Measurements from ENCODE around the gene KAZALD1. TPM values are rescaled to one million over a fixed set of nuclear protein-coding genes. Genes with fewer than 3 reads are reported as not detected.
A peak's percentile ranks its signal among the peaks of the same experiment; 100 is the strongest.

The KAZALD1 gene
- total RNA-seq, 6 experiments from 2014 or later: 0.22 to 1.1 (median 0.57) TPM

- WGBS (ENCODE audit: insufficient coverage, low coverage, low lambda C conversion rate, missing lambda C conversion rate): 0% methylated on average over 2 of the region's 63 CpGs
- peak; percentile 24 to 49 (median 40) for ATAC-seq
Measured at GRCh38 chr10:101062232-101063049, 652 bp downstream of the KAZALD1 start.

GRCh38 chr10:101063050-101063525, 1.3 kb downstream of the KAZALD1 start:
- intact Hi-C loops (cut with DNase I): no loop called here
- no peaks in the 10 kb centered on the region for H3K9me3 ChIP-seq
- TF ChIP-seq POLR2A (IDR thresholded peaks at IDR 0.05) (no peak), CTCF (IDR thresholded peaks at IDR 0.05) (no peak)
- H3K27ac ChIP-seq: no peak overlapping the region
- peak in 1 of 3 donors; percentile 58 for DNase-seq
- H3K4me3 ChIP-seq: peak overlapping the region in 1 of 3 donors; percentile 43
- H3K4me1 ChIP-seq: peaks cover 0 to 38% (median 14%) of the 10 kb centered on the region in 4 donors
- H3K36me3 ChIP-seq: no peaks in the 10 kb centered on the region
- ATAC-seq: no peak
- no peaks in the 10 kb centered on the region for H3K27me3 ChIP-seq
- 36% methylated on average over 7 of the region's 19 CpGs for WGBS (ENCODE audit: insufficient coverage, low coverage, low lambda C conversion rate, missing lambda C conversion rate)

More at GRCh38 chr10:101062232-101063049, 652 bp downstream of the KAZALD1 start:
- Histone ChIP-seq H3K36me3 (no peaks in the 10 kb centered on the region), H3K9me3 (no peaks in the 10 kb centered on the region), H3K27ac (peak overlapping the region in 1 of 3 donors; percentile 1), H3K4me1 (peaks cover 0 to 33% (median 12%) of the 10 kb centered on the region in 4 donors), H3K27me3 (no peaks in the 10 kb centered on the region), H3K4me3 (peak overlapping the region; percentile 12 to 43 (median 34))
- peak; percentile 76 to 77 (median 77) for DNase-seq
- TF ChIP-seq CTCF (IDR thresholded peaks at IDR 0.05): peak; percentile 57 to 64 (median 59)
- TF ChIP-seq POLR2A (IDR thresholded peaks at IDR 0.05): no peak
- intact Hi-C loops (cut with DNase I): no loop called here

GRCh38 chr10:101063548-101064414, 2.0 kb downstream of the KAZALD1 start:
- Histone ChIP-seq H3K4me1 (peaks cover 0 to 38% (median 14%) of the 10 kb centered on the region in 4 donors), H3K27me3 (no peaks in the 10 kb centered on the region), H3K27ac (no peak overlapping the region), H3K4me3 (no peak overlapping the region), H3K36me3 (no peaks in the 10 kb centered on the region), H3K9me3 (no peaks in the 10 kb centered on the region)
- DNase-seq (no peak), ATAC-seq (no peak)
- WGBS (ENCODE audit: insufficient coverage, low coverage, low lambda C conversion rate, missing lambda C conversion rate): 40% methylated on average over 11 of the region's 15 CpGs
- TF ChIP-seq POLR2A (IDR thresholded peaks at IDR 0.05) (no peak), CTCF (IDR thresholded peaks at IDR 0.05) (no peak)
- intact Hi-C loops (cut with DNase I): no loop called here

GRCh38 chr10:101064415-101065030, 2.7 kb downstream of the KAZALD1 start:
- Histone ChIP-seq H3K27me3 (no peaks in the 10 kb centered on the region), H3K4me3 (no peak overlapping the region), H3K27ac (no peak overlapping the region), H3K9me3 (no peaks in the 10 kb centered on the region), H3K36me3 (no peaks in the 10 kb centered on the region), H3K4me1 (peaks cover 0 to 38% (median 14%) of the 10 kb centered on the region in 4 donors)
- ATAC-seq: no peak
- DNase-seq: no peak
- intact Hi-C loops (cut with DNase I): no loop called here
- TF ChIP-seq CTCF (IDR thresholded peaks at IDR 0.05) (no peak), POLR2A (IDR thresholded peaks at IDR 0.05) (no peak)
- 80% methylated on average over 6 of the region's 9 CpGs for WGBS (ENCODE audit: insufficient coverage, low coverage, low lambda C conversion rate, missing lambda C conversion rate)
